ENCODE data around the gene NR2F1. TPM values are rescaled to one million over a fixed set of nuclear protein-coding genes. Genes with fewer than 3 reads are reported as not detected.

NR2F1 gene
- total and polyA plus RNA-seq, 10 donors, result 2.0 to 28.8 (median 11.7) TPM

DNA sequence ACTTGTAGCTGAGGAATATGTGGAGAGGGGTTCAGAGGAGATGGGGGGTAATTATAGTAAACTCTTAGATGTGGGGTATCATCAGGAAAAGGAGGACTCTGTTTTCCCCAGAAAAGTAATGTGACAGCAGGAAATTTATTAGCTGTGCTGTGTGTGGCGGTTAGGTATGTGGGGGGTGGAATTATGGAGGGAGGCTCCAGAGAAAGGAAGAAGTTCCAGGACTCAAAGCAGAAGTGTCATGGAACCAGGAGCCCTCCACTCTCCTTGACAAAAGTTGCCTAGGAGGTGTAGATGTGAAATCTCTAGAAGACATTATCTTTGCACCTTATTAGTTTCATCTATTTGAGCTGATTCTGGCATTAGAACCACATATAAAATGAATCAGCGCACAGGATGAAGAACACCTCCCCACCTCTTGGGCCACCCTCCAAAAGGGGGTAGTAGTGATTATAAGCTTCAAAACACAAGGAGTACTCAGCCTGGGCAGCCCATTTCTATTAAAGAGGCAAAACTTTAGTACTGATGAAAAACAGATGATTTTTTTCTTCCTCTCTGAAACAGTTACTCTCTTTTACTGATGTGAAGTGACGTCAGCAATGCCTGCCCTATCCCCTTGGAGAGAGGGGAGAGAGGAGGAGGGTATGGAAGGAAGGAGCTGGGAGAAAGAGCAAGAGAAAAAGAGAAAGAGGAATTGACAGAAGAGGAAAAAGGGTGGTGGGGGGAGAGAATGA lies 18.2 kb downstream of the NR2F1 start:
- no peak for DNase-seq
- Histone ChIP-seq H3K4me1 (peaks cover 0 to 42% (median 14%) of the 10 kb centered on the region in 6 donors), H3K36me3 (no peaks in the 10 kb centered on the region), H3K27ac (no peak overlapping the region), H3K27me3 (replicated peaks in 1 of 7) (peaks cover 17 to 100% (median 98%) of the 10 kb centered on the region in 7 donors), H3K4me3 (no peak overlapping the region), H3K9me3 (peaks cover 0 to 10% (median 0%) of the 10 kb centered on the region in 8 donors)
- intact Hi-C loops (cut with DNase I; ENCODE audit: low total_unique reads), result loop anchor here (10.0 kb wide), 1 partner anchor 204 kb away; no protein-coding TSS in a partner anchor
- TF ChIP-seq POLR2A (IDR thresholded peaks at IDR 0.05) (no peak), POLR2AphosphoS5 (IDR thresholded peaks at IDR 0.05) (no peak)
- TF ChIP-seq, protein P1, sequence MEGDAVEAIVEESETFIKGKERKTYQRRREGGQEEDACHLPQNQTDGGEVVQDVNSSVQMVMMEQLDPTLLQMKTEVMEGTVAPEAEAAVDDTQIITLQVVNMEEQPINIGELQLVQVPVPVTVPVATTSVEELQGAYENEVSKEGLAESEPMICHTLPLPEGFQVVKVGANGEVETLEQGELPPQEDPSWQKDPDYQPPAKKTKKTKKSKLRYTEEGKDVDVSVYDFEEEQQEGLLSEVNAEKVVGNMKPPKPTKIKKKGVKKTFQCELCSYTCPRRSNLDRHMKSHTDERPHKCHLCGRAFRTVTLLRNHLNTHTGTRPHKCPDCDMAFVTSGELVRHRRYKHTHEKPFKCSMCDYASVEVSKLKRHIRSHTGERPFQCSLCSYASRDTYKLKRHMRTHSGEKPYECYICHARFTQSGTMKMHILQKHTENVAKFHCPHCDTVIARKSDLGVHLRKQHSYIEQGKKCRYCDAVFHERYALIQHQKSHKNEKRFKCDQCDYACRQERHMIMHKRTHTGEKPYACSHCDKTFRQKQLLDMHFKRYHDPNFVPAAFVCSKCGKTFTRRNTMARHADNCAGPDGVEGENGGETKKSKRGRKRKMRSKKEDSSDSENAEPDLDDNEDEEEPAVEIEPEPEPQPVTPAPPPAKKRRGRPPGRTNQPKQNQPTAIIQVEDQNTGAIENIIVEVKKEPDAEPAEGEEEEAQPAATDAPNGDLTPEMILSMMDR (IDR thresholded peaks at IDR 0.05 in 8 of 11, conservative IDR thresholded peaks at IDR 0.05 in 3 of 11), result no peak
- 31 to 45% (median 37%) methylated on average over 3 of the region's 3 CpGs for WGBS, 5 donors

- Histone ChIP-seq H3K4me3 (no peak overlapping the region), H3K27ac (no peak overlapping the region), H3K4me1 (peaks cover 0 to 37% (median 12%) of the 10 kb centered on the region in 6 donors), H3K9me3 (peaks cover 0 to 6% (median 0%) of the 10 kb centered on the region in 8 donors), H3K36me3 (no peaks in the 10 kb centered on the region), H3K27me3 (replicated peaks in 1 of 7) (peaks cover 13 to 100% (median 96%) of the 10 kb centered on the region in 7 donors)
- no peak for DNase-seq
- intact Hi-C loops (cut with DNase I; ENCODE audit: low total_unique reads), result loop anchor here (10.0 kb wide), 1 partner anchor 203 kb away; no protein-coding TSS in a partner anchor
- 15 to 29% (median 21%) methylated on average over 9 of the region's 9 CpGs for WGBS, 5 donors
- TF ChIP-seq POLR2AphosphoS5 (IDR thresholded peaks at IDR 0.05) (no peak), POLR2A (IDR thresholded peaks at IDR 0.05) (no peak)
- TF ChIP-seq, protein P1 (IDR thresholded peaks at IDR 0.05 in 8 of 11, conservative IDR thresholded peaks at IDR 0.05 in 3 of 11), result no peak
These were observed 18.8 kb downstream of the NR2F1 start for GRCh38 chr5:93601802-93602155.

DNA sequence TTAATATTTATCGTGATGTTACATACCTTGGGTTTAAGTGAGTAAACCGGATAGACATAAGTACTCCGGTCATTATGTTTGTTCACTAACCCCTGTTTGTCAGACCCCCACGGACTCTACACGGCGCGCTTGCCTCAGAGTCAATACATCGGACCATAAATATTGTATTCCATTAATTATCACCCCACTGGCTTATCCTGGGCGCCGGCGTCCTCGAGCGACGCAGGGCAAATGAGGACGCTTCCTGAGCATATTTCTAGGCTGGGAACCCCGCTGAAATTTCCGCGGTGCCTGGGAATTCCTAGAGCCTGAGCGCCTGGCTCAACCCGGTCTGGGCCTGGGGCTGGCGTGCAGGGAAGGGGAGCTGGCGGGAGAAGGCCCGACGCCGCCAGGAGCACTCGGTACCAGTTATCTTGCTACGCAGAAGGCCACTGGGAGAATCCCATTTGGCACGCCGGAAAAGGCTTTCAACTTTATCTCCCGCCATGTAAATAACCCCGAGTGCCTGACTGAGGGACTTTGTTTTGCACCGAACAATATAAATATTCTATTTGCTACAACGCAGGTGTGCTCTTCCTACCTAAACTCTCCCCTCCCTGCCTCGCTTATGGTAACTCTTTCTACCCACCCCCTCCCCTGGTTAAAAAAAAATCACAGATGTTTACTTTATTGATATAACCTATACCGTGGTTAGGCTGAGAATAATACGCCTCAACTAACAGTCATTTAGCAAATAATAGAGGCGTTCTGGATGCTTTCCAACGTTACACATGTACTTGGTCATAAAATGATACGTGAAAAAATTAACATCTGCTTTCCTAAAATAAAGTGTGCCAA lies 19.4 kb downstream of the NR2F1 start:
- Histone ChIP-seq H3K4me1 (peaks cover 0 to 33% (median 10%) of the 10 kb centered on the region in 6 donors), H3K27ac (no peak overlapping the region), H3K36me3 (no peaks in the 10 kb centered on the region), H3K4me3 (no peak overlapping the region), H3K27me3 (replicated peaks in 1 of 7) (peaks cover 10 to 100% (median 94%) of the 10 kb centered on the region in 7 donors), H3K9me3 (peaks cover 0 to 6% (median 0%) of the 10 kb centered on the region in 8 donors)
- no peak for DNase-seq
- no peak for TF ChIP-seq POLR2AphosphoS5 (IDR thresholded peaks at IDR 0.05)
- TF ChIP-seq, protein P1 (IDR thresholded peaks at IDR 0.05 in 8 of 11, conservative IDR thresholded peaks at IDR 0.05 in 3 of 11), result no peak
- no peak for TF ChIP-seq POLR2A (IDR thresholded peaks at IDR 0.05)
- intact Hi-C loops (cut with DNase I; ENCODE audit: low total_unique reads), result loop anchor here (10.0 kb wide), 1 partner anchor 202 kb away; no protein-coding TSS in a partner anchor
- WGBS, 5 donors, result 15 to 33% (median 20%) methylated on average over 39 of the region's 39 CpGs
